ENCODE measurements around the gene NBEA. TPM values are rescaled to one million over a fixed set of nuclear protein-coding genes. Genes with fewer than 3 reads are reported as not detected.

NBEA gene
- total and polyA plus RNA-seq, 12 donors, result 3.1 to 19.7 (median 14.2) TPM

GRCh38 chr13:35144166-35144890 lies 202.3 kb downstream of the NBEA start:
- peak in 2 of 7 donors; percentile 9 to 10 for DNase-seq
- no peaks in the 10 kb centered on the region for H3K4me1 ChIP-seq (replicated peaks in 1 of 2)
- H3K36me3 ChIP-seq (replicated peaks in 1 of 2), result no peaks in the 10 kb centered on the region
- intact Hi-C loops (cut with DNase I), result no loop called here
- TF ChIP-seq POLR2A (IDR thresholded peaks at IDR 0.05), result no peak
- TF ChIP-seq, protein P1, sequence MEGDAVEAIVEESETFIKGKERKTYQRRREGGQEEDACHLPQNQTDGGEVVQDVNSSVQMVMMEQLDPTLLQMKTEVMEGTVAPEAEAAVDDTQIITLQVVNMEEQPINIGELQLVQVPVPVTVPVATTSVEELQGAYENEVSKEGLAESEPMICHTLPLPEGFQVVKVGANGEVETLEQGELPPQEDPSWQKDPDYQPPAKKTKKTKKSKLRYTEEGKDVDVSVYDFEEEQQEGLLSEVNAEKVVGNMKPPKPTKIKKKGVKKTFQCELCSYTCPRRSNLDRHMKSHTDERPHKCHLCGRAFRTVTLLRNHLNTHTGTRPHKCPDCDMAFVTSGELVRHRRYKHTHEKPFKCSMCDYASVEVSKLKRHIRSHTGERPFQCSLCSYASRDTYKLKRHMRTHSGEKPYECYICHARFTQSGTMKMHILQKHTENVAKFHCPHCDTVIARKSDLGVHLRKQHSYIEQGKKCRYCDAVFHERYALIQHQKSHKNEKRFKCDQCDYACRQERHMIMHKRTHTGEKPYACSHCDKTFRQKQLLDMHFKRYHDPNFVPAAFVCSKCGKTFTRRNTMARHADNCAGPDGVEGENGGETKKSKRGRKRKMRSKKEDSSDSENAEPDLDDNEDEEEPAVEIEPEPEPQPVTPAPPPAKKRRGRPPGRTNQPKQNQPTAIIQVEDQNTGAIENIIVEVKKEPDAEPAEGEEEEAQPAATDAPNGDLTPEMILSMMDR (IDR thresholded peaks at IDR 0.05), result no peak
- no peaks in the 10 kb centered on the region for H3K27me3 ChIP-seq
- WGBS, 4 donors, result 53 to 64% (median 60%) methylated on average over 2 of the region's 2 CpGs
- H3K9me3 ChIP-seq (replicated peaks in 1 of 3), result no peaks in the 10 kb centered on the region
- H3K4me3 ChIP-seq, result no peak overlapping the region
- H3K27ac ChIP-seq, result no peak overlapping the region

DNA sequence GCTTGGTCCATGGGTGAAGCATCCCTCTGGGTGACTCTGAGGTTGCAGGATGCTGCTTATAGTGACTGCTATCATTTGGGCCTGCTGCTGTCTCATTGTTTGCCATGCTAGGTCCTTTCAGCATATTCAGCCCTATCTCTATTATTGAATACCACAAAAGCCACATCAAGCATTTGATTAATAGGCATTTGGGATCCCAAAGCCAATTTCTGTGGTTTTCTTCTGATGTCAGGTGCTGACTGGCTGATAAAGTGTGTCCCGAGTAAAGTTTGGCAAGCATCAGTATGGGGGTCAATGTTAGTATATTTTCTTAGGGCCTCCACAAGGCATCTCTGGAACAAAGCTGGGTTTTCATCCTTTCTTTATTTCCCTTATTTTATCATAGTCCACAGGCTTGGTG lies 204.6 kb downstream of the NBEA start:
- no peak overlapping the region for H3K4me3 ChIP-seq
- H3K36me3 ChIP-seq (replicated peaks in 1 of 2), result no peaks in the 10 kb centered on the region
- H3K27me3 ChIP-seq, result no peaks in the 10 kb centered on the region
- intact Hi-C loops (cut with DNase I), result no loop called here
- no peaks in the 10 kb centered on the region for H3K4me1 ChIP-seq (replicated peaks in 1 of 2)
- H3K27ac ChIP-seq, result no peak overlapping the region
- 78 to 97% (median 88%) methylated on average over 1 of the region's 1 CpG for WGBS, 4 donors
- TF ChIP-seq, protein P1 (IDR thresholded peaks at IDR 0.05), result no peak
- TF ChIP-seq POLR2A (IDR thresholded peaks at IDR 0.05), result no peak
- no peak for DNase-seq
- H3K9me3 ChIP-seq (replicated peaks in 1 of 3), result no peaks in the 10 kb centered on the region

- no peak for TF ChIP-seq POLR2A (IDR thresholded peaks at IDR 0.05)
- TF ChIP-seq, protein P1 (IDR thresholded peaks at IDR 0.05), result peak; percentile 33 to 85 (median 75)
- no peaks in the 10 kb centered on the region for H3K27me3 ChIP-seq
- intact Hi-C loops (cut with DNase I), result loop anchor here in 1 of 2 donors (10.0 kb wide), 1 partner anchor 222 kb away; no protein-coding TSS in a partner anchor
- H3K4me1 ChIP-seq (replicated peaks in 1 of 2), result peaks cover 0 to 3% of the 10 kb centered on the region in 2 donors
- H3K9me3 ChIP-seq (replicated peaks in 1 of 3), result no peaks in the 10 kb centered on the region
- no peak overlapping the region for H3K4me3 ChIP-seq
- H3K36me3 ChIP-seq (replicated peaks in 1 of 2), result no peaks in the 10 kb centered on the region
- 31 to 38% (median 36%) methylated on average over 3 of the region's 3 CpGs for WGBS, 4 donors
- no peak overlapping the region for H3K27ac ChIP-seq
- DNase-seq, result peak in 5 of 7 donors; percentile 23 to 61 (median 53)
Observed at GRCh38 chr13:35157143-35157755, 215.2 kb downstream of the NBEA start.

- Histone ChIP-seq H3K27me3 (no peaks in the 10 kb centered on the region), H3K9me3 (replicated peaks in 1 of 3) (no peaks in the 10 kb centered on the region), H3K36me3 (replicated peaks in 1 of 2) (no peaks in the 10 kb centered on the region), H3K4me1 (replicated peaks in 1 of 2) (no peaks in the 10 kb centered on the region), H3K4me3 (no peak overlapping the region), H3K27ac (no peak overlapping the region)
- TF ChIP-seq, protein P1 (IDR thresholded peaks at IDR 0.05), result no peak
- TF ChIP-seq POLR2A (IDR thresholded peaks at IDR 0.05), result no peak
- no peak for DNase-seq
- intact Hi-C loops (cut with DNase I), result loop anchor here in 1 of 2 donors (10.0 kb wide), 1 partner anchor 224 kb away; no protein-coding TSS in a partner anchor
- WGBS, 4 donors, result 76 to 84% (median 81%) methylated on average over 5 of the region's 5 CpGs
Observed at GRCh38 chr13:35159041-35159440, 217.0 kb downstream of the NBEA start.
